Measurements from ENCODE around the gene CBLN3. TPM values are rescaled to one million over a fixed set of nuclear protein-coding genes. Genes with fewer than 3 reads are reported as not detected.

CBLN3 gene
- total RNA-seq, 3 donors from 2014 or later (not counting 1 experiment from before 2014, with no cell fraction given) = 0.75 to 1.5 (median 1.1) TPM

GRCh38 chr14:24416254-24416931 lies 13.1 kb downstream of the CBLN3 start:
- H3K9me3 Mint-ChIP-seq = no peaks in the 10 kb centered on the region
- ATAC-seq (no peak), DNase-seq (no peak)
- H3K9me3 ChIP-seq (ENCODE audit: control insufficient read depth, insufficient read depth, low read length) = no peaks in the 10 kb centered on the region
- no peaks in the 10 kb centered on the region for H3K36me3 ChIP-seq (ENCODE audit: control insufficient read depth, insufficient read depth, low read length)
- no peak for TF ChIP-seq CTCF (IDR thresholded peaks at IDR 0.05)
- H3K27me3 ChIP-seq (ENCODE audit: control insufficient read depth, insufficient read depth, low read length) = no peaks in the 10 kb centered on the region
- H3K4me1 Mint-ChIP-seq = no peaks in the 10 kb centered on the region
- no peaks in the 10 kb centered on the region for H3K4me1 ChIP-seq (ENCODE audit: control insufficient read depth, insufficient read depth, low read length)
- H3K4me3 ChIP-seq (ENCODE audit: low read length) = no peak overlapping the region
- intact Hi-C loops (cut with micrococcal nuclease) = no loop called here
- H3K27me3 Mint-ChIP-seq (ENCODE audit: low read depth in 2 of 2) = peaks cover 0 to 11% of the 10 kb centered on the region in 2 donors
- 78% methylated on average over 19 of the region's 19 CpGs for WGBS (ENCODE audit: insufficient coverage)
- no peak overlapping the region for H3K27ac ChIP-seq (ENCODE audit: low read length)
- no peak overlapping the region for H3K4me3 Mint-ChIP-seq
- no peaks in the 10 kb centered on the region for H3K36me3 Mint-ChIP-seq
- no peak overlapping the region for H3K27ac Mint-ChIP-seq

- Histone ChIP-seq H3K4me1 (ENCODE audit: control insufficient read depth, insufficient read depth, low read length) (no peaks in the 10 kb centered on the region), H3K9me3 (ENCODE audit: control insufficient read depth, insufficient read depth, low read length) (no peaks in the 10 kb centered on the region), H3K36me3 (ENCODE audit: control insufficient read depth, insufficient read depth, low read length) (no peaks in the 10 kb centered on the region), H3K27me3 (ENCODE audit: control insufficient read depth, insufficient read depth, low read length) (no peaks in the 10 kb centered on the region), H3K4me3 (ENCODE audit: low read length) (no peak overlapping the region), H3K27ac (ENCODE audit: low read length) (no peak overlapping the region)
- no peaks in the 10 kb centered on the region for H3K9me3 Mint-ChIP-seq
- 93% methylated on average over 25 of the region's 25 CpGs for WGBS (ENCODE audit: insufficient coverage)
- no peaks in the 10 kb centered on the region for H3K4me1 Mint-ChIP-seq
- intact Hi-C loops (cut with micrococcal nuclease) = no loop called here
- H3K36me3 Mint-ChIP-seq = no peaks in the 10 kb centered on the region
- H3K27me3 Mint-ChIP-seq (ENCODE audit: low read depth in 2 of 2) = peaks cover 0 to 14% of the 10 kb centered on the region in 2 donors
- DNase-seq = no peak
- no peak overlapping the region for H3K27ac Mint-ChIP-seq
- no peak for ATAC-seq
- TF ChIP-seq CTCF (IDR thresholded peaks at IDR 0.05) = no peak
- H3K4me3 Mint-ChIP-seq = no peak overlapping the region
Observed at GRCh38 chr14:24415421-24416253, 13.8 kb downstream of the CBLN3 start.

- Histone ChIP-seq H3K27me3 (ENCODE audit: control insufficient read depth, insufficient read depth, low read length) (no peaks in the 10 kb centered on the region), H3K27ac (ENCODE audit: low read length) (no peak overlapping the region), H3K4me1 (ENCODE audit: control insufficient read depth, insufficient read depth, low read length) (no peaks in the 10 kb centered on the region), H3K9me3 (ENCODE audit: control insufficient read depth, insufficient read depth, low read length) (no peaks in the 10 kb centered on the region), H3K36me3 (ENCODE audit: control insufficient read depth, insufficient read depth, low read length) (no peaks in the 10 kb centered on the region), H3K4me3 (ENCODE audit: low read length) (no peak overlapping the region)
- TF ChIP-seq CTCF (IDR thresholded peaks at IDR 0.05) = no peak
- WGBS (ENCODE audit: insufficient coverage) = 94% methylated on average over 15 of the region's 15 CpGs
- ATAC-seq = no peak
- Mint-ChIP-seq H3K9me3 (no peaks in the 10 kb centered on the region), H3K4me3 (no peak overlapping the region), H3K27me3 (ENCODE audit: low read depth in 2 of 2) (peaks cover 0 to 14% of the 10 kb centered on the region in 2 donors), H3K27ac (no peak overlapping the region), H3K36me3 (no peaks in the 10 kb centered on the region), H3K4me1 (no peaks in the 10 kb centered on the region)
- DNase-seq = no peak
- intact Hi-C loops (cut with micrococcal nuclease) = no loop called here
Observed at GRCh38 chr14:24414732-24415420, 14.6 kb downstream of the CBLN3 start.
